ENCODE data around the gene PANK2.

The PANK2 gene

GRCh38 chr20:3919352-3919751 lies 30.2 kb downstream of the PANK2 start:
- H3K4me2 ChIP-seq (ENCODE audit: insufficient read depth, low read length, poor library complexity, severe bottlenecking): no peak overlapping the region
- H3K27ac ChIP-seq (replicated peaks; ENCODE audit: low read length): no peak overlapping the region
- no peak overlapping the region for H3K4ac ChIP-seq (ENCODE audit: low read length)
- no peak overlapping the region for H2BK120ac ChIP-seq (ENCODE audit: low read depth, low read length)
- no peak overlapping the region for H4K8ac ChIP-seq (ENCODE audit: low read depth, low read length)
- H3K18ac ChIP-seq (ENCODE audit: low read length): no peak overlapping the region
- no peak for DNase-seq (ENCODE audit: low spot score)
- H3K9ac ChIP-seq (ENCODE audit: low read depth, low read length, poor library complexity): no peak overlapping the region
- no peak overlapping the region for H4K91ac ChIP-seq (ENCODE audit: low read depth, low read length, poor library complexity)
- no peak overlapping the region for H2AK5ac ChIP-seq (ENCODE audit: low read depth, low read length)
- no peak overlapping the region for H2BK12ac ChIP-seq (ENCODE audit: low read length)
- no peak overlapping the region for H3K4me3 ChIP-seq (ENCODE audit: low read length in 2 of 2)
- no peak overlapping the region for H2BK5ac ChIP-seq (ENCODE audit: low read length)
- H3K79me1 ChIP-seq (ENCODE audit: low read depth, low read length): no peaks in the 10 kb centered on the region
- H3K27me3 ChIP-seq (ENCODE audit: control insufficient read depth in 3 of 3, insufficient read depth in 3 of 3, low read depth in 1 of 3, low read length in 3 of 3): no peaks in the 10 kb centered on the region
- H3K9me3 ChIP-seq (replicated peaks in 1 of 2; ENCODE audit: control insufficient read depth in 2 of 2, insufficient read depth in 1 of 2, low read depth in 1 of 2, low read length in 2 of 2): peaks cover 0 to 2% of the 10 kb centered on the region in 2 donors
- no peak overlapping the region for H2BK15ac ChIP-seq (ENCODE audit: low read length)
- peaks cover 34 to 99% of the 10 kb centered on the region in 2 donors for H3K36me3 ChIP-seq (replicated peaks in 1 of 2; ENCODE audit: control insufficient read depth in 2 of 2, insufficient read depth in 2 of 2, low read length in 2 of 2)
- H2AFZ ChIP-seq (ENCODE audit: low read length): no peak overlapping the region
- H3K23ac ChIP-seq (ENCODE audit: low read depth, low read length, poor library complexity): no peak overlapping the region
- H3K4me1 ChIP-seq (ENCODE audit: control insufficient read depth in 2 of 2, insufficient read depth in 1 of 2, low read depth in 1 of 2, low read length in 2 of 2): no peaks in the 10 kb centered on the region
- no peak overlapping the region for H3K14ac ChIP-seq (ENCODE audit: low read length)
- no CpG with 5 or more reads among the region's 1 CpG for WGBS, 2 donors (ENCODE audit: extremely low coverage in 2 of 2, insufficient read length in 2 of 2, insufficient replicate concordance in 1 of 2)

- Histone ChIP-seq H3K14ac (ENCODE audit: low read length) (no peak overlapping the region), H2BK120ac (ENCODE audit: low read depth, low read length) (no peak overlapping the region), H3K27ac (replicated peaks; ENCODE audit: low read length) (no peak overlapping the region), H3K27me3 (ENCODE audit: control insufficient read depth in 3 of 3, insufficient read depth in 3 of 3, low read depth in 1 of 3, low read length in 3 of 3) (no peaks in the 10 kb centered on the region), H2AFZ (ENCODE audit: low read length) (no peak overlapping the region), H2BK15ac (ENCODE audit: low read length) (no peak overlapping the region), H3K23ac (ENCODE audit: low read depth, low read length, poor library complexity) (no peak overlapping the region), H3K4me1 (ENCODE audit: control insufficient read depth in 2 of 2, insufficient read depth in 1 of 2, low read depth in 1 of 2, low read length in 2 of 2) (peaks cover 4 to 5% of the 10 kb centered on the region in 2 donors), H3K79me1 (ENCODE audit: low read depth, low read length) (no peaks in the 10 kb centered on the region), H2AK5ac (ENCODE audit: low read depth, low read length) (no peak overlapping the region), H4K8ac (ENCODE audit: low read depth, low read length) (no peak overlapping the region), H3K9ac (ENCODE audit: low read depth, low read length, poor library complexity) (no peak overlapping the region), H3K4ac (ENCODE audit: low read length) (no peak overlapping the region), H3K9me3 (replicated peaks in 1 of 2; ENCODE audit: control insufficient read depth in 2 of 2, insufficient read depth in 1 of 2, low read depth in 1 of 2, low read length in 2 of 2) (no peaks in the 10 kb centered on the region), H4K91ac (ENCODE audit: low read depth, low read length, poor library complexity) (no peak overlapping the region), H3K4me3 (ENCODE audit: low read length in 2 of 2) (no peak overlapping the region), H2BK5ac (ENCODE audit: low read length) (no peak overlapping the region), H3K18ac (ENCODE audit: low read length) (no peak overlapping the region), H3K36me3 (replicated peaks in 1 of 2; ENCODE audit: control insufficient read depth in 2 of 2, insufficient read depth in 2 of 2, low read length in 2 of 2) (peaks cover 27 to 92% of the 10 kb centered on the region in 2 donors), H3K4me2 (ENCODE audit: insufficient read depth, low read length, poor library complexity, severe bottlenecking) (no peak overlapping the region), H2BK12ac (ENCODE audit: low read length) (no peak overlapping the region)
- no CpG with 5 or more reads among the region's 13 CpGs for WGBS, 2 donors (ENCODE audit: extremely low coverage in 2 of 2, insufficient read length in 2 of 2, insufficient replicate concordance in 1 of 2)
- no peak for DNase-seq (ENCODE audit: low spot score)
Observed at GRCh38 chr20:3922223-3922982, 33.2 kb downstream of the PANK2 start.

- H3K9me3 ChIP-seq (replicated peaks in 1 of 2; ENCODE audit: control insufficient read depth in 2 of 2, insufficient read depth in 1 of 2, low read depth in 1 of 2, low read length in 2 of 2): no peaks in the 10 kb centered on the region
- H3K79me1 ChIP-seq (ENCODE audit: low read depth, low read length): no peaks in the 10 kb centered on the region
- H3K9ac ChIP-seq (ENCODE audit: low read depth, low read length, poor library complexity): no peak overlapping the region
- WGBS, 2 donors (ENCODE audit: extremely low coverage in 2 of 2, insufficient read length in 2 of 2, insufficient replicate concordance in 1 of 2): no CpG with 5 or more reads among the region's 4 CpGs
- no peak overlapping the region for H3K4me2 ChIP-seq (ENCODE audit: insufficient read depth, low read length, poor library complexity, severe bottlenecking)
- H2BK15ac ChIP-seq (ENCODE audit: low read length): no peak overlapping the region
- no peak overlapping the region for H4K8ac ChIP-seq (ENCODE audit: low read depth, low read length)
- no peak overlapping the region for H3K23ac ChIP-seq (ENCODE audit: low read depth, low read length, poor library complexity)
- H3K36me3 ChIP-seq (replicated peaks in 1 of 2; ENCODE audit: control insufficient read depth in 2 of 2, insufficient read depth in 2 of 2, low read length in 2 of 2): peaks cover 27 to 92% of the 10 kb centered on the region in 2 donors
- peaks cover 5 to 7% of the 10 kb centered on the region in 2 donors for H3K4me1 ChIP-seq (ENCODE audit: control insufficient read depth in 2 of 2, insufficient read depth in 1 of 2, low read depth in 1 of 2, low read length in 2 of 2)
- no peak overlapping the region for H3K18ac ChIP-seq (ENCODE audit: low read length)
- no peak overlapping the region for H4K91ac ChIP-seq (ENCODE audit: low read depth, low read length, poor library complexity)
- H3K4me3 ChIP-seq (ENCODE audit: low read length in 2 of 2): no peak overlapping the region
- H3K14ac ChIP-seq (ENCODE audit: low read length): no peak overlapping the region
- no peaks in the 10 kb centered on the region for H3K27me3 ChIP-seq (ENCODE audit: control insufficient read depth in 3 of 3, insufficient read depth in 3 of 3, low read depth in 1 of 3, low read length in 3 of 3)
- no peak overlapping the region for H2BK5ac ChIP-seq (ENCODE audit: low read length)
- DNase-seq (ENCODE audit: low spot score): no peak
- H2BK12ac ChIP-seq (ENCODE audit: low read length): no peak overlapping the region
- no peak overlapping the region for H2AK5ac ChIP-seq (ENCODE audit: low read depth, low read length)
- H2BK120ac ChIP-seq (ENCODE audit: low read depth, low read length): no peak overlapping the region
- no peak overlapping the region for H3K4ac ChIP-seq (ENCODE audit: low read length)
- no peak overlapping the region for H2AFZ ChIP-seq (ENCODE audit: low read length)
- H3K27ac ChIP-seq (replicated peaks; ENCODE audit: low read length): no peak overlapping the region
Observed at GRCh38 chr20:3922983-3923339, 33.8 kb downstream of the PANK2 start.

DNA sequence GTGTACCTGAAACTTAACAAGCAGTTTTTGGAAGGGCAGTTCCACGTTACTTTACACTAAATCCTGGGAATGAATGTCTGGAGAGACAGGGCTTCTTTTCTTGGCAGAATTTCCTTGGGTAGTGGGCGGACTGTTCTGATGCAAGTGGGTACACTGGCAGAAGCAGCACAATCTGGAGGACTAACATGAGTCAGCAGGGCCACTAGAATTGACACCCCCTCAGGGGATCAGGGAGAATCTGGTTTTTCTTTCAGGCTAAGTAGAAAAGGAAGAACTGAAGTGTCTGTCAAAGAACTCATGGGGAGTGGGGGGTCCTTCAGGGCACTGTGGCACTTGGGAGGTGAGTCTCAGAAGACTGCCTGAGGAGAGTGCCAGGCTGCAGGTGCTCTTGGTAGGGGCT lies 34.6 kb downstream of the PANK2 start:
- H3K27me3 ChIP-seq (ENCODE audit: control insufficient read depth in 3 of 3, insufficient read depth in 3 of 3, low read depth in 1 of 3, low read length in 3 of 3): no peaks in the 10 kb centered on the region
- H2AK5ac ChIP-seq (ENCODE audit: low read depth, low read length): no peak overlapping the region
- no peak overlapping the region for H2BK12ac ChIP-seq (ENCODE audit: low read length)
- no peak overlapping the region for H4K8ac ChIP-seq (ENCODE audit: low read depth, low read length)
- H2BK120ac ChIP-seq (ENCODE audit: low read depth, low read length): no peak overlapping the region
- H3K23ac ChIP-seq (ENCODE audit: low read depth, low read length, poor library complexity): no peak overlapping the region
- H3K4me3 ChIP-seq (ENCODE audit: low read length in 2 of 2): no peak overlapping the region
- no peak overlapping the region for H2BK5ac ChIP-seq (ENCODE audit: low read length)
- no peaks in the 10 kb centered on the region for H3K9me3 ChIP-seq (replicated peaks in 1 of 2; ENCODE audit: control insufficient read depth in 2 of 2, insufficient read depth in 1 of 2, low read depth in 1 of 2, low read length in 2 of 2)
- no peak overlapping the region for H3K27ac ChIP-seq (replicated peaks; ENCODE audit: low read length)
- H3K4me1 ChIP-seq (ENCODE audit: control insufficient read depth in 2 of 2, insufficient read depth in 1 of 2, low read depth in 1 of 2, low read length in 2 of 2): peaks cover 5 to 8% of the 10 kb centered on the region in 2 donors
- DNase-seq (ENCODE audit: low spot score): no peak
- no peak overlapping the region for H3K4ac ChIP-seq (ENCODE audit: low read length)
- no peak overlapping the region for H2AFZ ChIP-seq (ENCODE audit: low read length)
- peaks cover 25 to 85% of the 10 kb centered on the region in 2 donors for H3K36me3 ChIP-seq (replicated peaks in 1 of 2; ENCODE audit: control insufficient read depth in 2 of 2, insufficient read depth in 2 of 2, low read length in 2 of 2)
- no peak overlapping the region for H2BK15ac ChIP-seq (ENCODE audit: low read length)
- no peak overlapping the region for H3K14ac ChIP-seq (ENCODE audit: low read length)
- no peak overlapping the region for H3K4me2 ChIP-seq (ENCODE audit: insufficient read depth, low read length, poor library complexity, severe bottlenecking)
- no peak overlapping the region for H3K18ac ChIP-seq (ENCODE audit: low read length)
- WGBS, 2 donors (ENCODE audit: extremely low coverage in 2 of 2, insufficient read length in 2 of 2, insufficient replicate concordance in 1 of 2): no CpG with 5 or more reads among the region's 2 CpGs
- H3K9ac ChIP-seq (ENCODE audit: low read depth, low read length, poor library complexity): no peak overlapping the region
- H4K91ac ChIP-seq (ENCODE audit: low read depth, low read length, poor library complexity): no peak overlapping the region
- no peaks in the 10 kb centered on the region for H3K79me1 ChIP-seq (ENCODE audit: low read depth, low read length)
